ENCODE measurements around the gene SUB1.
"Not testable (repeated sequence)": the region's sequence is repeated elsewhere in the genome, so short reads cannot be mapped to it uniquely, and the experiment has no call there.

SUB1 gene

GRCh38 chr5:32585446-32586275, at the start of gene SUB1:
Gene SUB1, plus strand, starts transcription at chr5:32585557. Its CDS starts 2,956 bp downstream, at chr5:32588513.
- peak; percentile 94 for DNase-seq

DNA sequence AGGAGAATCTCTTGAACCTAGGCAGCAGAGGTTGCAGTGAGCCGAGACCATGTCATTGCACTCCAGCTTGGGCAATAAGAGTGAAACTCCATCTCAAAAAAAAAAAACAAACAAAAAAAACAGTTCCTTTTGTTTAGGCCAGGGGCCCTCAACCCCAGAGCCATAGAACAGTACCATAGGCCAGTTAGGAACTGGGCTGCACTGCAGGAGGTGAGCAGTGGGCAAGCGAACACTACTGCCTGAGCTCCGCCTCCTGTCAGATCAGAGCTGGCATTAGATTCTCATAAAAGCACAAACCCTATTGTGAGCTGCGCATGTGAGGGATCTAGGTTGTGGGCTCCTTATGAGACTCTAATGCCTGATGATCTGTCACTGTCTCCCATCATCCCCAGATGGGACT, 49.1 kb upstream of the SUB1 start:
- DNase-seq, result no peak

DNA sequence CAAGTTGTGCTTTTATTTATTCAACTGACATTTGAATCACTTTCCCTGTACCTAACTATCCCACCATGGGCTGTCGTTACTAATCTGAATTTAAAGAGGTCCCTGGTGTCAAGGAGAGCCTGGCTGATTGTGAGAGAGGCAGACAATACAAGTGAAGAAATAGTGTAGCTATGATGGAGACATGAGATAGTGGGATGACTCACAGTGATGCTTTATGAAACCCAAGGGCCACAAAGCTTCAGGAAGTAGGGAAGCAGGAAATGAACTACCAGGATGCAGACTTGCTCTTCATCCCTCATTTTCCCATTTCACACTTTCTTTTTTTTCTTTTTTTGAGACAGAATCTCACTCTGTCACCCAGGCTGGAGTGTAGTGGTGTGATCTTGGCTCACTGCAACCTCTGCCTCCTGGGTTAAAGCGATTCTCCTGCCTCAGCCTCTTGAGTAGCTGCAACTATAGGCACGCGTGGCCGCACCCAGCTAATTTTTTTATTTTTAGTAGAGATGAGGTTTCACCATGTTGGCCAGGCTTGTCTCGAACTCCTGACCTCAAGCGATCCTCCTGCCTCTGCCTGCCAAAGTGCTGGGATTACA, 47.8 kb upstream of the SUB1 start:
- DNase-seq, result not testable (repeated sequence)

DNA sequence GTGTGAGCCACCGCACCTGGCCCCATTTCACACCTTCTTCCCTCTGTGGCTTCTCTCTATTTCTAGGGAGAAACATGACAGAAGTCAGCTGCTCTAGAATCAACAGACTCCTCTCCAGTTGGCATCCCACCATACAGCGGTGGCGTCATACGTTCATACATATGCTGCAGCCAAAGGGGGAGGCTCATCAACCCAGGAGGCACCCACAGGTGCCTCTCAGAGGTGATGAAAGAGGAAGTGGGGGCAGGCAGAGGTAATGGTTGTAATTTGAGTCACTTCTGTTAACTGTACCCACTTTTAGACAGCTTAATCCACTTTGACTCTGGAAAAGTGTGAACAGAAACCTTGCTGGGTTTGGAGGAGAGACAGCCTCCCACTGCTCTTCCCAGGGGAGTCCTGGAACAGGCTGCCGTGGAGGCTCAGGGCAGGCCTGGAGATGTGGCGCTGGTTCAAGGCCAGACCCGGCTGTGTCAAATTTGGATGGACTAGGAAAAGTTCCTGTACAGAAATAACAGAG, 47.3 kb upstream of the SUB1 start:
- DNase-seq, result no peak

GRCh38 chr5:32539981-32540845, 45.1 kb upstream of the SUB1 start:
- no peak for DNase-seq

DNA sequence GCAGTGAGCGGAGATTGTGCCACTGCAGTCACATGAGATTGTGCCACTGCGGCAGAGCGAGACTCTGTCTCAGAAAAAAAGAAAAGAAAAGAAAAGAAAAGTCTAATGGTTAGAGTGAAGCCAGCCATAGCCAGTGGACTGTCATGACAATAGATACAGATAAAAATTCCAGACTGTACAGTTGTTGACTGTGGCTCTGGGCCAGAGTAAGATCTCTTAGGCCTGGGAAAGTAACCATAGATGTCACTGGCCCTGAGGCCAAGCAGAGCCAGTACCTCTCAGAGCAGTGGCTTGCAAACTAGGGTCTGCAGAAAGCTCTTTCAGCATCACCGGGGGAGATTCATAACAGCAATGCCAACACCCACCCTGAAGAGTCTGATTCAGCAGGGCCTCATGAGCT, 44.1 kb upstream of the SUB1 start:
- no peak for DNase-seq

DNA sequence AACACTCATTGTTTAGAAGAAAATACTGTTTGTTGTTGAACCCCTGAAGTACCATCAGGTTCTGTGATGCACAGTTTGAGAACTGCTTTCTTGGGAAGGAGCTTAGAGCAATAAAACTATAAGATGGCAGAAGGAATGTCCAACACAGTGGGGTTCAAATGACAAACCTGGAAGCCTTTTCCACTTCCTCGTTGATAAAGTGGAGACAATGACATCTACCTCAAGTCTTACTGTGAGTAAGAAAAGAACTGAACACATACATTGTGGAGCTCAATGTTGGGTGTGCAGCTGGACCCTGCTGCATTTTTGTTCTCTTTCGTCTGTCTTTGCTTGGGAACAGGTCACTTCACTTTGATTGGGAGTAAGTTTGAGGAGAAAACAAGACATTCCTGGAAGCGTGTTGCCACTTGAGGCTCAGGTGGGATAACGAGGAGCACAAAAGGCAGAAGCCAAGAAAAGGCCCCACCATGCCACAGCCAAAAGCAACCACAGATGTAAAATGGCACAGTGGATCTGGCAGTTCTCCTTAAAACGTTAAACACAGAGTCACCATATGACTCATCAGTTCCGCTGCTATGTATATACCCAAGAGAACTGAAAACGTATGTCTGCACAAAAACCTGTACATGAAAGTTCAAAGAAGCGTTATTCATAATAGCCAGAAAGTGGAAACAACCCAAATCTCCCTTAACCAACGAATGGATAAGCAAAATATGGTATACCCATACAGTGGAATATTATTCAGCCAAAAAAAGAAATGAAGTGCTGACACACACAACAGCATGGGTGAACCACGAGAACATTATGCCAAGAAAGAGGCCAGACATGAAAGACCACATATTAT, 42.9 kb upstream of the SUB1 start:
- DNase-seq, result no peak

- no peak for DNase-seq
These were observed 42.1 kb upstream of the SUB1 start for GRCh38 chr5:32543291-32543690.

GRCh38 chr5:32545102-32545800, 40.1 kb upstream of the SUB1 start:
- no peak for DNase-seq

- DNase-seq, result peak; percentile 2
These were observed 34.2 kb upstream of the SUB1 start for GRCh38 chr5:32551194-32551593.

GRCh38 chr5:32551865-32552264, 33.5 kb upstream of the SUB1 start:
- DNase-seq, result no peak

DNA sequence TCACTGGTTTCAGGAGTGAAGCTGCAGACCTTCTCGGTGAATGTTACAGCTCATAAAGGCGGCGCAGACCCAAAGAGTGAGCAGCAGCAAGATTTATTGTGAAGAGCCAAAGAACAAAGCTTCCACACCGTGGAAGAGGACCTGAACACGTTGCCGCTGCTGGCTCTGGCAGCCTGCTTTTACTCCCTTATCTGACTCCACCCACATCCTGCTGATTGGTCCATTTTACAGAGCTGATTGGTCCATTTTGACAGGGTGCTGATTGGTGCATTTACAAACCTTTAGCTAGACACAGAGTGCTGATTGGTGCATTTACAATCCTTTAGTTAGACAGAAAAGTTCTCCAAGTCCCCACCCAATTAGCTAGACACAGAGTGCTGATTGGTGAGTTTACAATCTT, 32.9 kb upstream of the SUB1 start:
- not testable (repeated sequence) for DNase-seq

- no peak for DNase-seq
These were observed 32.4 kb upstream of the SUB1 start for GRCh38 chr5:32552936-32553335.

DNA sequence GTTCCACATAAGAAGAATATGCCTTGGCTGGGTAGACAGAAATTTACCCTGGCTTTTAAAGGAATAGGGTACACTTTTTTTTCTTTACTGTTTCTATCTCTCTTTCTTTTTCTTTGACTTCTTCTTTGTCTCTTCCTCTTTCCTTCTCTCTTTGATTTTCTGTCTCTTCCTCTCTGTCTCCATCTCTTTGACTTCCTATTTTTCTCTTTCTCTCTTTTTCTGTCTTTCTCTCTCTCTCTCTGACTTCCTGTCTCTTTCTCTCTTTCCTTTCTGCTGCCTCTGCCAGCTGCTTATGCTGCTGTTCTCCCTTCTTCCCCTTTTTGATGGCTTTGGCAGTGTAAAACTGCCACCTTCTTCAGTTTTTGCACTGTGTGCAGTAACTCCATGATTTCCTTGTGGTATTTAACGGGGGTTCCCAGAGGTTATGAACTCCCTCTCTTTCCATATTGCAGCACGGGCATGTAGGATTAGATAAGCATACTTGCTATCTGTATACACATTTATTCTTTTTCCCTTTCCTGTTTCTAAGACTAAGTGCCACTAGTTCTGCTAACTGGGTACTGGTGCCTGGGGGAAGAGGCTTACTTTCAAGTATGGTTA, 31.1 kb upstream of the SUB1 start:
- not testable (repeated sequence) for DNase-seq

DNA sequence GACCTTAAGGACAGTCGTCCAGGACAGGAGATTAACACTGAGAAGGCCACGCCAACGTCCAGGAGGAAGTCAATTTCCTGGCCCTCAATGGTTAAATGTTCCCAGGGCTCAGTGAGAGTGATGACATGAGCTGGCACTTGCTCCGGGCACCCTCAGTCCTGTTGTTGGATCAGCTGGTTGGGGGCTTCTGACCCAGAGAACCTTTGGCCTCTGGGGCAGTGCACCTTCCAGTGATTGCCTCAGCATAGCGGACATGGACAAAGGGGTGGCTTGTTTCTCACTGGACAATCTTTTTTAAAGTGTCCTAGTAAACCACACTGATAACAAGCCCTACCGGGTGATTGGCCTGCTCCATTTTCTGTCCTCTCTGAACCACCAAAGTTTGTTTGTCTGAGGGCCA, 28.8 kb upstream of the SUB1 start:
- not testable (repeated sequence) for DNase-seq

DNA sequence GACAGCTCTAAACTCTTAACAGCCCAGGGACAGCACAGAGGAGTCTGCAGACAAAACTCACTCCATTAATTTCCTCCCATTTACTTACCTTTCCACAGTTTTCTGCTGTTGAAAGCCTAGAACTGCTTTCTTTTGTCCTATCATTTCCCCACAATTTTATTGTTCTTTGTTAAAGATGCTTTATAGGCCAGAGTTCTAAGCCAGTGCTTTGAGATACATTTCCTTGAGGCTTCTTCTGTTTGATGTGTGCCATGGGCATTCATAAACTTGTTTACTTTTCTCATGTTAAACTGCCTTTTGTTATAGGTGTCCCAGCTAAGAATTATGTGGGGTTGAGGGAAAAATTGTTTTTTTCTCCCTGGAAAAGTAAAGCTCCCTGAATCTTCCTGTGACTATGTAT, 25.9 kb upstream of the SUB1 start:
- no peak for DNase-seq

DNA sequence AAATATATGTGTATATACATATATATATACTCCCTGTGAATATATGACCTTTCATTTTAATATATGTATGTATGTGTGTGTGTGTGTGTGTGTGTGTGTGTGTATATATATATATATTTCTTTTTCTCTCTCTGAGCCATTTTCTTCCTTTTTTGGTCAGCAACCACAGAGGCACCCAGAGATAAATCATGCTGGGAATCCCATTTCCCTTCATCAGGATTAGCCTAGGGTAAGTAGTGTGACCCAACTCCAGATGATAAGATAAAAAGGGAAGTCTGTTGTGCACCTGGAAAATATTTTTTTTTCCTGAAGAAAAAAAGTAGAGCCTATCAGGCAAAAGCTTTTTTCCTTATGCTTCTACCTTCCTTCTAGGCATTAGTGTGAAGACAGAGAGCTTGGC, 25.4 kb upstream of the SUB1 start:
- DNase-seq, result no peak

GRCh38 chr5:32562056-32562455, 23.3 kb upstream of the SUB1 start:
- DNase-seq, result no peak

DNA sequence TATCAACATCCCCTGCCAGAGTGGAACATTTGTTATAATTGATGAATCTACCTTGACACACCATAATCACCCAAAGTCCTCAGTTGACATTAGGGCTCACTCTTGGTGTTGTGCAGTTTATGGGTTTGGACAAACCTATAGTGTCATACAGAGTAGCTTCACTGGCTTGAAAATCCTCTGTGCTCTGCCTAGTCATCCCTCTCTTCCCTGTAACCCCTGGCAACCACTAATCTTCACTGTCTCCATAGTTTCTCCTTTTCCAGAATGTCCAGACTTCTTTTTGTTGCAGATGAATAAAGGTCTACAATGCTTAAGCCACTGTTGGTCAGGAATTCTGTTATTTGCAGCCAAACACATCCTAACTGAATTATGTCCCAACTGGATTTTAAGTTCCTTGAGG, 22.5 kb upstream of the SUB1 start:
- no peak for DNase-seq

DNA sequence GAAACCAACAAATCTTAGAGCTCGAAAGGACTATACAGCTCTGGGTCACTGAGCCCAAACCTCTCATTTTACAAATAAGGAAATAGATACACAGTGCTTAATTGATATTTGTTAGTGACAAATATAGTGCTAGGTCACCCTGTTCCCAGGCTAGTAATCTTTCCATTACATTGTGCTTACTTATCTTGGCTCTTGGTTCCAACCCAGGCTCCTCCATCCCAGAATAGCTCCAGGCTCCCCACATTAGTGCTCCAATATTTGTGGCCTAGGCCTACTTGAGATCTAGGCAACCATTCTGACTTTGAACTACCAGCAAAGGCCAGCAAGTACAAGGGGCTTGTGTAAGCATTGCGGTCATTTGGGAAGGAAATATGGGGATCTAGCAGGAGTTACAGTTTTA, 21.7 kb upstream of the SUB1 start:
- DNase-seq, result no peak

DNA sequence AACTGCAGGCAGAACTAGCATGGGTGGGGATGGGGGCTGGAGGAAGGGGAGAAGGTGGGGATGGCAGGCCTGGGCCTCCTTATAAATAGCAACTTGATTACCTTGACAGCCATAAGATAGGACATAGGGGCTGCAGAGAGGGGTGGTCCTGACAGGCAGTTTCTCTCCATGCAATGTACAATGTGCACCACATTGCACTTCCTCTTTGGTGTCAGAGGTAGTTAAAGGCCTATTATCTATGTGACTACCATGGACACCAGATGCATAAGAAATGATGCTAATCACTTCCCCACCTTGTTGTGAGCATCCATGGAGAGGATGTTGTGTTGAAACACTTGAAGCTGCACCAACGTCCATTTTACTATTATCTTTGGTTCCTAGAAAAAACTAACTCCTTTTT, 20.2 kb upstream of the SUB1 start:
- no peak for DNase-seq
